ENCODE data around the gene PEF1.

PEF1 gene

GRCh38 chr1:31586376-31587327 is 58.0 kb downstream of the PEF1 start:
- H3K4me3 ChIP-seq (replicated peaks; ENCODE audit: low read depth, low read length): no peak overlapping the region
- TF ChIP-seq CTCF (IDR thresholded peaks at IDR 0.05; ENCODE audit: low read length, missing control alignments): no peak
- no peak for DNase-seq (ENCODE audit: low read depth)

GRCh38 chr1:31585736-31586365 is 58.8 kb downstream of the PEF1 start:
- no peak for DNase-seq (ENCODE audit: low read depth)
- TF ChIP-seq CTCF (IDR thresholded peaks at IDR 0.05; ENCODE audit: low read length, missing control alignments): no peak
- no peak overlapping the region for H3K4me3 ChIP-seq (replicated peaks; ENCODE audit: low read depth, low read length)

GRCh38 chr1:31584869-31585735 is 59.6 kb downstream of the PEF1 start:
- no peak for TF ChIP-seq CTCF (IDR thresholded peaks at IDR 0.05; ENCODE audit: low read length, missing control alignments)
- no peak for DNase-seq (ENCODE audit: low read depth)
- H3K4me3 ChIP-seq (replicated peaks; ENCODE audit: low read depth, low read length): no peak overlapping the region

GRCh38 chr1:31583995-31584868 is 60.4 kb downstream of the PEF1 start:
- no peak for TF ChIP-seq CTCF (IDR thresholded peaks at IDR 0.05; ENCODE audit: low read length, missing control alignments)
- H3K4me3 ChIP-seq (replicated peaks; ENCODE audit: low read depth, low read length): no peak overlapping the region
- DNase-seq (ENCODE audit: low read depth): peak; percentile 81

- no peak for TF ChIP-seq CTCF (IDR thresholded peaks at IDR 0.05; ENCODE audit: low read length, missing control alignments)
- H3K4me3 ChIP-seq (replicated peaks; ENCODE audit: low read depth, low read length): no peak overlapping the region
- DNase-seq (ENCODE audit: low read depth): no peak
Measured at GRCh38 chr1:31583082-31583994, 61.3 kb downstream of the PEF1 start.

All from fibroblast of pulmonary artery (primary cell).